GM12801 (cell line): ENCODE results near the gene JARID2.

Experiments
- CTCF ChIP-seq: IDR thresholded peaks from one replicate; pipeline ENCODE4 v1.5.1; 2011; ENCODE audit warnings: control low read depth; ENCODE audit not compliant: insufficient read length; ENCODE audit errors: extremely low read depth

The JARID2 gene

GRCh38 chr6:15245361-15246216, at the start of gene JARID2:
Gene JARID2, plus strand, starts transcription at chr6:15246069. Its CDS starts 471 bp downstream, at chr6:15246540.
- no peak for TF ChIP-seq CTCF

GRCh38 chr6:15200087-15200486, 45.8 kb upstream of the JARID2 start:
- no peak for TF ChIP-seq CTCF

DNA sequence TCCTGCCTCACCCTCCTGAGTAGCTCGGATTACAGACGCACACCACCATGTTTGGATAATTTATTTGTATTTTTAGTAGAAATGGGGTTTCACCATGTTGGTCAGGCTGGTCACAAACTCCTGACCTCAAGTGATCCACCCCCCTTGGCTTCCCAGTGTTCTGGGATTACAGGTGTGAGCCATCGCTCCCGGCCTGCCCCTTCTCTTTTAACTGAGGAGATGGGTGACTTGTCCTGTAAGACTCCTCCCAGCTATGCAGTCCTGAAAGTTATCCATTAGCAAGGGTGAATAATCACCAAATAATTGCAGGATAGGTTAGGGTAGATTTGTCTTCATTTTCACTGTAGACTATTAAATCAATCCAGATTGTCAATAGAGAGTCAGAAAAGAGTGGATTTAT, 40.5 kb upstream of the JARID2 start:
- TF ChIP-seq CTCF: no peak

DNA sequence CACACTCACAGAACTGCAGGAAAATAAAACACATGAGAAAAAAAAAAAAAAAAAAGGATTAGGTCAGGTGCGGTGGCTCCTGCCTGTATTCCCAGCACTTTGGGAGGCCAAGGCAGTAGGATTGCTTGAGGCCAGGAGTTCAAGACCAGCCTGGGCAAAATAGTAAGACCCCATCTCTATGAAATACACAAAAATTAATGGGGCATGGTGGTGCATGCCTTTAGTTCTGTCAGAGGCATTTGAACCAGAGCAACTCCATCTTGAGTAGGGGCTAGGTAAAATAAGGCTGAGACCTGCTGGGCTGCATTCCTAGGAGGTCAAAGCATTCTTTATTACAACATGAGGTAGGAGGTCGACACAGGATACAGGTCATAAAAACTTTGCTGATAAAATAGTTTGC, 39.0 kb upstream of the JARID2 start:
- no peak for TF ChIP-seq CTCF

DNA sequence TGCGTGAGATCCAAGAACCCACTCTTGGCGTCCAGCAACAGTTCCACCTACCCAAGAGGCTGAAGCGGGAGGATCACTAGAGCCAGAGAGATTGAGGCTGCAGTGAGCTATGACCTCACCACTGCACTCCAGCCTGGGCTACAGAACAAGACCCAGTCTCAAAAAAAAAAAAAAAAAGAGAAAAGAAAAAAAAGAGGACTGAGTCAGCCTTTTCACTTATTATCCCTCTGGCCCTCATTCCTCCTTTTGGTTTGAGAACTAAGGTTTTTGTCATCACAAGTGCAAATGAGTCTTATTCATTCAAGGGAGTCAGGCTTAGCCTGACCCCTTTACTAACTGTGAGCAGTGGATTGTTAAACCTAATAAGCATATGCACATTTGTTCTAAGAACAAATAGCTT, 37.9 kb upstream of the JARID2 start:
- no peak for TF ChIP-seq CTCF

DNA sequence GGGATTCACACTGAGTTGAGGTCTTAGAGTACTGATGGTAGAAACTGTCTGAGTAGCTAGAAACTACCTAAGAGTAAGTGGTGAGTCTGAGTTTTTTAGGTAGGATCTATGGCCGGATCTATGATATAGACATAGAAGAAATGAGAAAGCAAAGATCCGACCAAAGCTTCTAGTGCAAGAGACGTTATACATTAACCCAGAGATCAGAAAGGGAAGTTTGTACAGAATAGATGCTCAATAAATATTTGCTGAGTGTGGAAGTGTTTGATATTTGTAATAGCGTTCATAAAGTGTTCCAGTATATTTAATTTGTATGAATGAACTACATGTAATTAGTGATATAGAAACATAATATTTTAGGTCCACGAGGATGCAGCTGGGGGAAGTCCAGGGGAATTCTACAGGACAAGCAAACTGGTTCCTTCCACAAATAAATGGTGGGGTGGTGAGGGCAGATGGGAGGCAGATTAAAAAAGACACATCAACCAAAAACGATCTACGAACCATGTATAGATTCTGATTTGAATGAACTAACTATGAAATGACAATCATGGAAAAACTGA, 31.9 kb upstream of the JARID2 start:
- TF ChIP-seq CTCF: no peak

GRCh38 chr6:15218401-15218800, 27.5 kb upstream of the JARID2 start:
- TF ChIP-seq CTCF: no peak
